Measurements from ENCODE around the gene PXMP2.

- no peak for TF ChIP-seq POLR2A (IDR thresholded peaks at IDR 0.05)
- TF ChIP-seq, protein P1, sequence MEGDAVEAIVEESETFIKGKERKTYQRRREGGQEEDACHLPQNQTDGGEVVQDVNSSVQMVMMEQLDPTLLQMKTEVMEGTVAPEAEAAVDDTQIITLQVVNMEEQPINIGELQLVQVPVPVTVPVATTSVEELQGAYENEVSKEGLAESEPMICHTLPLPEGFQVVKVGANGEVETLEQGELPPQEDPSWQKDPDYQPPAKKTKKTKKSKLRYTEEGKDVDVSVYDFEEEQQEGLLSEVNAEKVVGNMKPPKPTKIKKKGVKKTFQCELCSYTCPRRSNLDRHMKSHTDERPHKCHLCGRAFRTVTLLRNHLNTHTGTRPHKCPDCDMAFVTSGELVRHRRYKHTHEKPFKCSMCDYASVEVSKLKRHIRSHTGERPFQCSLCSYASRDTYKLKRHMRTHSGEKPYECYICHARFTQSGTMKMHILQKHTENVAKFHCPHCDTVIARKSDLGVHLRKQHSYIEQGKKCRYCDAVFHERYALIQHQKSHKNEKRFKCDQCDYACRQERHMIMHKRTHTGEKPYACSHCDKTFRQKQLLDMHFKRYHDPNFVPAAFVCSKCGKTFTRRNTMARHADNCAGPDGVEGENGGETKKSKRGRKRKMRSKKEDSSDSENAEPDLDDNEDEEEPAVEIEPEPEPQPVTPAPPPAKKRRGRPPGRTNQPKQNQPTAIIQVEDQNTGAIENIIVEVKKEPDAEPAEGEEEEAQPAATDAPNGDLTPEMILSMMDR (IDR thresholded peaks at IDR 0.05) = no peak
Measured at GRCh38 chr12:132669166-132669879, 18.1 kb upstream of the PXMP2 start.

Data from breast epithelium (tissue), 3 donors.